Measurements from ENCODE around the gene PRMT7. TPM values are rescaled to one million over a fixed set of nuclear protein-coding genes. Genes with fewer than 3 reads are reported as not detected.
A peak's percentile ranks its signal among the peaks of the same experiment; 100 is the strongest.

Gene PRMT7
- total RNA-seq, 1 experiment from 2014 or later, result 156 TPM

DNA sequence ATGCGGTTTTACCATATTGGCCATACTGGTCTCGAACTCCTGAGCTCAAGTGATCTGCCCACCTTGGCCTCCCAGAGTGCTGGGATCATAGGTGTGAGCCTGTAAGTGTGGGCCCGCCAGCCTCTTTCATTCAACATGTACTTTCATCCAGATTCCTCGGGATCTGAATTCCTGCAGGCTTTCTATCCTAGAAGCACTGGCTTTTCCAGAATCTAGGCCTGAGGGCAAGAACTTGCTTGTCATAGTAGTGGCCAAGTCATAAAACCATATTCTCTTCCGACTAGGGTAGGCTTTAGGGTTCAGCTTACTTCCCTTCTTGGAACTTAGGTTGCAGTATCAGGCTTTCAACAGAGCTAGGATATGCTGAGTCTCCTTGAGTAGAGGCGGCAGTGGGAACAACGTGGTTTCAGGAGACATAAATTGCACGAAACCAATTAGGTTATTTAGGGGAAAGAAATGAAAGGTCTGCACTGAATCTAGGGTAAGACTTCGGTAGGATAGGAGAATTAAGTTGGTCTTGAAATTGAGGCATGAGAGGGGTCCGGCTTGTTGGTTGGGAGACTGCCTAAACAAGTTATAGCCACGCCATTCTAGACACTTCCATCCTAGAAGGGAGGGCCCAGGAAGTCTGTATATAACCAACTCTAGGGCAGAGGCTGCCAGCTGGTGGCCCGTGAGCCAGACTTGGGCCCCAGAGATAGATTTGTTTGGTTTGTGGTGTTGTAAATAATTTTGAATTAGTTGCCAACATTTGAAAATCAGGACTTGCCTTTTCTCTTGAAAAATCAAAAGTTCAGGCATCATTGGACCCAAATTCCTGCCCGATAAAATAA, 30.9 kb upstream of the PRMT7 start:
- peaks cover 39% of the 10 kb centered on the region for H3K4me1 Mint-ChIP-seq (ENCODE audit: low read depth, unreplicated experiment)
- BruUV-seq (replicated peaks), result no TSS peak
- no peaks in the 10 kb centered on the region for H3K27me3 Mint-ChIP-seq (ENCODE audit: insufficient read depth, unreplicated experiment)
- H3K27me3 ChIP-seq (replicated peaks; ENCODE audit: control insufficient read depth, insufficient read depth, low read length), result no peaks in the 10 kb centered on the region
- no peaks in the 10 kb centered on the region for H3K9me3 Mint-ChIP-seq (ENCODE audit: unreplicated experiment)
- no peak overlapping the region for H3K4me3 Mint-ChIP-seq (ENCODE audit: unreplicated experiment)
- ChIA-PET CTCF (interaction anchor here (1.9 kb wide), 1 partner anchor 16 kb away, joined by 14 read pairs; the partner anchor contains the start of gene SLC7A6), POLR2A (interaction anchor here (0.6 to 2.6 kb wide), 6 partner anchors 9 to 31 kb away, joined by 3 to 15 read pairs (median 4); partner anchors contain the start of genes PRMT7, SLC7A6 and SLC7A6OS)
- peak overlapping the region; percentile 26 for H3K27ac Mint-ChIP-seq (ENCODE audit: unreplicated experiment)
- no peak for DNase-seq
- H3K4me1 ChIP-seq, result peaks cover 44% of the 10 kb centered on the region
- peaks cover 3% of the 10 kb centered on the region; the same call in 1 of the 2 replicates for H3K36me3 ChIP-seq (ENCODE audit: control insufficient read depth, insufficient read depth, low read length)
- intact Hi-C loops (cut with micrococcal nuclease; ENCODE audit: unreplicated experiment), result no loop called here
- H3K9me3 ChIP-seq, result no peaks in the 10 kb centered on the region
- H3K36me3 Mint-ChIP-seq (ENCODE audit: insufficient read depth, unreplicated experiment), result peaks cover 97% of the 10 kb centered on the region
- TF ChIP-seq, protein P1, sequence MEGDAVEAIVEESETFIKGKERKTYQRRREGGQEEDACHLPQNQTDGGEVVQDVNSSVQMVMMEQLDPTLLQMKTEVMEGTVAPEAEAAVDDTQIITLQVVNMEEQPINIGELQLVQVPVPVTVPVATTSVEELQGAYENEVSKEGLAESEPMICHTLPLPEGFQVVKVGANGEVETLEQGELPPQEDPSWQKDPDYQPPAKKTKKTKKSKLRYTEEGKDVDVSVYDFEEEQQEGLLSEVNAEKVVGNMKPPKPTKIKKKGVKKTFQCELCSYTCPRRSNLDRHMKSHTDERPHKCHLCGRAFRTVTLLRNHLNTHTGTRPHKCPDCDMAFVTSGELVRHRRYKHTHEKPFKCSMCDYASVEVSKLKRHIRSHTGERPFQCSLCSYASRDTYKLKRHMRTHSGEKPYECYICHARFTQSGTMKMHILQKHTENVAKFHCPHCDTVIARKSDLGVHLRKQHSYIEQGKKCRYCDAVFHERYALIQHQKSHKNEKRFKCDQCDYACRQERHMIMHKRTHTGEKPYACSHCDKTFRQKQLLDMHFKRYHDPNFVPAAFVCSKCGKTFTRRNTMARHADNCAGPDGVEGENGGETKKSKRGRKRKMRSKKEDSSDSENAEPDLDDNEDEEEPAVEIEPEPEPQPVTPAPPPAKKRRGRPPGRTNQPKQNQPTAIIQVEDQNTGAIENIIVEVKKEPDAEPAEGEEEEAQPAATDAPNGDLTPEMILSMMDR (IDR thresholded peaks at IDR 0.05; ENCODE audit: insufficient read depth in 1 of 2, low read depth in 1 of 2, low read length in 1 of 2, severe bottlenecking in 1 of 2, unreplicated experiment in 1 of 2), result no peak
- H3K4me3 ChIP-seq (ENCODE audit: low read depth, low read length), result no peak overlapping the region

DNA sequence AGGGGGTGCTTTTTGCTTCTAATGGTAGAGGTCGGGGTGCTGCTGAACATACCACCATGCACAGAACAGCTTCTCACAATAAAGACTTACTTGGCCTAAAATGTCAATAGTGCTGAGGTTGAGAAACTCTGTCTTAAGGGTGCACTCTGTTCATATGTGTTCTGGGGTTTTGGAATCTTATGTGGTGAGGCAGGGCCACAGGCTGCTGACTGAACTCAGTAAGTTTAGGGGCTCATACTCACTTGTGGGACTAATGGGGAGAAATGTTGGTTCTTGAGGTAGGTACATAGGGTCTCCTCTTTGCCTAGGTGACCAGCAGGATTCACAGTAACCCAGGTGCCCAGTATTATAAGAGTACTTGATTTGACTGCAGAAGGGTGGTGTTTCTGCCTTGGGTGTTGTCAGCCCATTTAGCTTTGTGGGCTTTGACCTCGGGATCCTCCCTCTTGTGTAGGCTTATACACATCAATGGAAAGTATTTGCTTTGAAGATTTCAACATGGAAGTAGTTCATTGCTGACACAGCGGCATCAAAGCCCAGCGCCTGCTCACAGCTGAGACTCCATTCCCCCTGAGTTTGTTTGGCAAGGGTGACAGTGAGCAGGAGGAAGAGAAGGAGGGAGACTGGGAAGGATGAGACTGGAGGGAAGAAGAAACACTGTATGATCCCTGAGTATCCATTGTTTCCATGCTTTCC, 29.3 kb upstream of the PRMT7 start:
- TF ChIP-seq, protein P1 (IDR thresholded peaks at IDR 0.05; ENCODE audit: insufficient read depth in 1 of 2, low read depth in 1 of 2, low read length in 1 of 2, severe bottlenecking in 1 of 2, unreplicated experiment in 1 of 2), result no peak
- CTCF ChIA-PET, result interaction anchor here (0.6 to 1.9 kb wide), 4 partner anchors 13 to 176 kb away, joined by 3 to 14 read pairs (median 5); partner anchors contain the start of gene SLC7A6
- H3K9me3 ChIP-seq, result no peaks in the 10 kb centered on the region
- H3K27me3 ChIP-seq (replicated peaks; ENCODE audit: control insufficient read depth, insufficient read depth, low read length), result no peaks in the 10 kb centered on the region
- peaks cover 3% of the 10 kb centered on the region; the same call in 1 of the 2 replicates for H3K36me3 ChIP-seq (ENCODE audit: control insufficient read depth, insufficient read depth, low read length)
- no TSS peak for BruUV-seq (replicated peaks)
- H3K4me1 Mint-ChIP-seq (ENCODE audit: low read depth, unreplicated experiment), result peaks cover 42% of the 10 kb centered on the region
- peak overlapping the region; percentile 29 for H3K4me3 Mint-ChIP-seq (ENCODE audit: unreplicated experiment)
- POLR2A ChIA-PET, result interaction anchor here (0.5 to 2.6 kb wide), 4 partner anchors 15 to 850 kb away, joined by 3 to 15 read pairs (median 6); partner anchors contain the start of genes HSD11B2, PRMT7, SLC7A6 and SLC7A6OS
- H3K9me3 Mint-ChIP-seq (ENCODE audit: unreplicated experiment), result no peaks in the 10 kb centered on the region
- DNase-seq, result peak; percentile 69 to 79
- no peaks in the 10 kb centered on the region for H3K27me3 Mint-ChIP-seq (ENCODE audit: insufficient read depth, unreplicated experiment)
- H3K4me1 ChIP-seq, result peaks cover 34% of the 10 kb centered on the region
- H3K27ac Mint-ChIP-seq (ENCODE audit: unreplicated experiment), result peak overlapping the region; percentile 58
- intact Hi-C loops (cut with micrococcal nuclease; ENCODE audit: unreplicated experiment), result loop anchor here (1.0 kb wide), 2 partner anchors 16 to 47 kb away; no protein-coding TSS in a partner anchor
- H3K4me3 ChIP-seq (ENCODE audit: low read depth, low read length), result no peak overlapping the region
- peaks cover 97% of the 10 kb centered on the region for H3K36me3 Mint-ChIP-seq (ENCODE audit: insufficient read depth, unreplicated experiment)

DNA sequence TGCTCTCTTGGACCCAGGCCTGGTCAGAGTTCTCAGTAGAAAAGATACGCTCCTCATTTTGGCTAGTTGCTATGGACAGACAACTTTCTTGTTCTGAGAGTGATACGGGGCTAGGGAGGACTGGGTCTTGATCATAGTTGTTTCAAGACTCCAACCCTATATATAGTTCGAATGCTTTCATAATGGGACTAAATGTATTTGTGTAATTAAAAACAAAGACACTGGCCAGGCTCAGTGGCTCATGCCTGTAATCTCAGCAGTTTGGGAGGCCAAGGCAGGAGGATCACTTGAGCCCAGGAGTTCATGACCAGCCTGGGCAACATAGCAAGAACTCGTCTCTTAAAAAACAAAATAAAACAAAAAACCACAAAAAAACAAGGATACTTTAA, 28.8 kb upstream of the PRMT7 start:
- POLR2A ChIA-PET, result interaction anchor here (0.5 to 2.6 kb wide), 4 partner anchors 15 to 851 kb away, joined by 3 to 15 read pairs (median 6); partner anchors contain the start of genes HSD11B2, PRMT7, SLC7A6 and SLC7A6OS

More for the DNA sequence above, 28.8 kb upstream of the PRMT7 start:
- Histone ChIP-seq H3K9me3 (no peaks in the 10 kb centered on the region), H3K4me3 (ENCODE audit: low read depth, low read length) (no peak overlapping the region), H3K27me3 (replicated peaks; ENCODE audit: control insufficient read depth, insufficient read depth, low read length) (no peaks in the 10 kb centered on the region), H3K36me3 (ENCODE audit: control insufficient read depth, insufficient read depth, low read length) (peaks cover 3% of the 10 kb centered on the region; the same call in 1 of the 2 replicates), H3K4me1 (peaks cover 34% of the 10 kb centered on the region)
- BruUV-seq (replicated peaks), result no TSS peak
- CTCF ChIA-PET, result interaction anchor here (0.6 to 1.9 kb wide), 4 partner anchors 13 to 175 kb away, joined by 3 to 14 read pairs (median 5); partner anchors contain the start of gene SLC7A6
- no peak for DNase-seq
- TF ChIP-seq, protein P1 (IDR thresholded peaks at IDR 0.05; ENCODE audit: insufficient read depth in 1 of 2, low read depth in 1 of 2, low read length in 1 of 2, severe bottlenecking in 1 of 2, unreplicated experiment in 1 of 2), result no peak
- intact Hi-C loops (cut with micrococcal nuclease; ENCODE audit: unreplicated experiment), result no loop called here
- Mint-ChIP-seq H3K9me3 (ENCODE audit: unreplicated experiment) (no peaks in the 10 kb centered on the region), H3K27me3 (ENCODE audit: insufficient read depth, unreplicated experiment) (no peaks in the 10 kb centered on the region), H3K36me3 (ENCODE audit: insufficient read depth, unreplicated experiment) (peaks cover 97% of the 10 kb centered on the region), H3K4me3 (ENCODE audit: unreplicated experiment) (peak overlapping the region; percentile 29), H3K27ac (ENCODE audit: unreplicated experiment) (peak overlapping the region; percentile 58), H3K4me1 (ENCODE audit: low read depth, unreplicated experiment) (peaks cover 45% of the 10 kb centered on the region)

Measured in Caco-2 (cell line).